Suppressor macrophage (primary cell): ENCODE data around the gene NR2C1.
A peak's percentile ranks its signal among the peaks of the same experiment; 100 is the strongest.

Source experiments
- DNase-seq, 4 experiments: peaks; one replicate each; pipeline ENCODE4 v3.0.0-alpha.2; 2020 to 2022

NR2C1 gene

GRCh38 chr12:95083938-95084337, 10.5 kb upstream of the NR2C1 start:
- DNase-seq, result no peak

GRCh38 chr12:95083471-95083870, 10.1 kb upstream of the NR2C1 start:
- DNase-seq, result no peak

- DNase-seq, result no peak
These were observed 3.9 kb upstream of the NR2C1 start for GRCh38 chr12:95077341-95077740.

- no peak for DNase-seq
These were observed 1.3 kb upstream of the NR2C1 start for GRCh38 chr12:95074766-95075165.

GRCh38 chr12:95073698-95074520, 491 bp upstream of the NR2C1 start:
- DNase-seq, result no peak

GRCh38 chr12:95070378-95070777, 3.0 kb downstream of the NR2C1 start:
- DNase-seq, result no peak

GRCh38 chr12:95066091-95066855, 7.1 kb downstream of the NR2C1 start:
- DNase-seq, result no peak

- no peak for DNase-seq
These were observed 12.5 kb downstream of the NR2C1 start for GRCh38 chr12:95060951-95061350.

GRCh38 chr12:95059984-95060383, 13.4 kb downstream of the NR2C1 start:
- no peak for DNase-seq

- DNase-seq, result no peak
These were observed 16.0 kb downstream of the NR2C1 start for GRCh38 chr12:95057424-95057823.

- no peak for DNase-seq
These were observed 18.4 kb downstream of the NR2C1 start for GRCh38 chr12:95055057-95055456.

- no peak for DNase-seq
These were observed 19.2 kb downstream of the NR2C1 start for GRCh38 chr12:95054206-95054605.

GRCh38 chr12:95051241-95051640, 22.2 kb downstream of the NR2C1 start:
- DNase-seq, result no peak

GRCh38 chr12:95037906-95038305, 35.5 kb downstream of the NR2C1 start:
- DNase-seq, result no peak

- no peak for DNase-seq
These were observed 38.7 kb downstream of the NR2C1 start for GRCh38 chr12:95034750-95035149.

- no peak for DNase-seq
These were observed 50.9 kb downstream of the NR2C1 start for GRCh38 chr12:95022477-95022876.

- DNase-seq, result no peak
These were observed 55.9 kb downstream of the NR2C1 start for GRCh38 chr12:95017482-95017881.

GRCh38 chr12:95016120-95016519, 57.3 kb downstream of the NR2C1 start:
- DNase-seq, result no peak

GRCh38 chr12:95014554-95014953, 58.9 kb downstream of the NR2C1 start:
- DNase-seq, result peak in 3 of 4 experiments; percentile 5 to 33 (median 29)

GRCh38 chr12:95006206-95006605, 67.2 kb downstream of the NR2C1 start:
- no peak for DNase-seq

GRCh38 chr12:95004610-95005009, 68.8 kb downstream of the NR2C1 start:
- DNase-seq, result peak; percentile 20 to 83 (median 52)

GRCh38 chr12:95003921-95004272, 69.5 kb downstream of the NR2C1 start:
- peak in 1 of 4 experiments; percentile 6 for DNase-seq

GRCh38 chr12:95003213-95003920, 70.1 kb downstream of the NR2C1 start, which contains the start of gene NDUFA12:
NDUFA12 (minus strand) TSS chr12:95003697; CDS start chr12:95003680, 17 bp downstream.
- peak; percentile 98 to 99 (median 98) for DNase-seq
